ENCODE measurements around the gene VEPH1.
A peak's percentile ranks its signal among the peaks of the same experiment; 100 is the strongest.

The VEPH1 gene

GRCh38 chr3:157282261-157283191 lies 220.7 kb downstream of the VEPH1 start:
- Histone ChIP-seq H3K4me3 (ENCODE audit: low read length) (peak overlapping the region; percentile 13), H3K9ac (ENCODE audit: low read depth, low read length) (peak overlapping the region; percentile 44), H3K27me3 (ENCODE audit: control insufficient read depth, insufficient read depth, low read length) (no peaks in the 10 kb centered on the region)

GRCh38 chr3:157280786-157281185 lies 222.4 kb downstream of the VEPH1 start:
- no peaks in the 10 kb centered on the region for H3K36me3 ChIP-seq (ENCODE audit: insufficient read depth, low read length)
- peaks cover 55% of the 10 kb centered on the region for H3K4me1 ChIP-seq (ENCODE audit: control insufficient read depth, insufficient read depth, low read length)
- no peak overlapping the region for H3K9ac ChIP-seq (ENCODE audit: low read depth, low read length)

More at GRCh38 chr3:157282261-157283191, 220.7 kb downstream of the VEPH1 start:
- H3K9me3 ChIP-seq (replicated peaks; ENCODE audit: low read length): no peaks in the 10 kb centered on the region
- no peaks in the 10 kb centered on the region for H3K36me3 ChIP-seq (ENCODE audit: insufficient read depth, low read length)
- peaks cover 55% of the 10 kb centered on the region for H3K4me1 ChIP-seq (ENCODE audit: control insufficient read depth, insufficient read depth, low read length)
- peak overlapping the region; percentile 60 for H3K4me2 ChIP-seq (ENCODE audit: low read length)

GRCh38 chr3:157280354-157280753 lies 222.9 kb downstream of the VEPH1 start:
- Histone ChIP-seq H3K9me3 (replicated peaks; ENCODE audit: low read length) (no peaks in the 10 kb centered on the region), H3K4me2 (ENCODE audit: low read length) (no peak overlapping the region), H3K4me3 (ENCODE audit: low read length) (no peak overlapping the region), H3K4me1 (ENCODE audit: control insufficient read depth, insufficient read depth, low read length) (peaks cover 54% of the 10 kb centered on the region), H3K27me3 (ENCODE audit: control insufficient read depth, insufficient read depth, low read length) (no peaks in the 10 kb centered on the region), H3K36me3 (ENCODE audit: insufficient read depth, low read length) (no peaks in the 10 kb centered on the region), H3K9ac (ENCODE audit: low read depth, low read length) (no peak overlapping the region)

More at GRCh38 chr3:157280786-157281185, 222.4 kb downstream of the VEPH1 start:
- H3K27me3 ChIP-seq (ENCODE audit: control insufficient read depth, insufficient read depth, low read length): no peaks in the 10 kb centered on the region
- H3K4me2 ChIP-seq (ENCODE audit: low read length): no peak overlapping the region
- H3K4me3 ChIP-seq (ENCODE audit: low read length): no peak overlapping the region
- H3K9me3 ChIP-seq (replicated peaks; ENCODE audit: low read length): no peaks in the 10 kb centered on the region

GRCh38 chr3:157279237-157279636 lies 224.0 kb downstream of the VEPH1 start:
- no peak overlapping the region for H3K4me2 ChIP-seq (ENCODE audit: low read length)
- no peak overlapping the region for H3K4me3 ChIP-seq (ENCODE audit: low read length)
- H3K27me3 ChIP-seq (ENCODE audit: control insufficient read depth, insufficient read depth, low read length): no peaks in the 10 kb centered on the region
- peaks cover 50% of the 10 kb centered on the region for H3K4me1 ChIP-seq (ENCODE audit: control insufficient read depth, insufficient read depth, low read length)
- H3K9ac ChIP-seq (ENCODE audit: low read depth, low read length): no peak overlapping the region
- H3K9me3 ChIP-seq (replicated peaks; ENCODE audit: low read length): no peaks in the 10 kb centered on the region
- H3K36me3 ChIP-seq (ENCODE audit: insufficient read depth, low read length): no peaks in the 10 kb centered on the region

GRCh38 chr3:157276801-157277200 lies 226.4 kb downstream of the VEPH1 start:
- Histone ChIP-seq H3K4me3 (ENCODE audit: low read length) (no peak overlapping the region), H3K27me3 (ENCODE audit: control insufficient read depth, insufficient read depth, low read length) (no peaks in the 10 kb centered on the region), H3K36me3 (ENCODE audit: insufficient read depth, low read length) (no peaks in the 10 kb centered on the region), H3K9me3 (replicated peaks; ENCODE audit: low read length) (no peaks in the 10 kb centered on the region), H3K9ac (ENCODE audit: low read depth, low read length) (no peak overlapping the region), H3K4me2 (ENCODE audit: low read length) (no peak overlapping the region), H3K4me1 (ENCODE audit: control insufficient read depth, insufficient read depth, low read length) (peaks cover 29% of the 10 kb centered on the region)

- H3K27me3 ChIP-seq (ENCODE audit: control insufficient read depth, insufficient read depth, low read length): no peaks in the 10 kb centered on the region
- H3K4me2 ChIP-seq (ENCODE audit: low read length): no peak overlapping the region
- no peak overlapping the region for H3K4me3 ChIP-seq (ENCODE audit: low read length)
- no peaks in the 10 kb centered on the region for H3K9me3 ChIP-seq (replicated peaks; ENCODE audit: low read length)
- peaks cover 24% of the 10 kb centered on the region for H3K4me1 ChIP-seq (ENCODE audit: control insufficient read depth, insufficient read depth, low read length)
- no peak overlapping the region for H3K9ac ChIP-seq (ENCODE audit: low read depth, low read length)
- H3K36me3 ChIP-seq (ENCODE audit: insufficient read depth, low read length): no peaks in the 10 kb centered on the region
Measured at GRCh38 chr3:157275832-157276231, 227.4 kb downstream of the VEPH1 start.

- H3K4me3 ChIP-seq (ENCODE audit: low read length): no peak overlapping the region
- no peaks in the 10 kb centered on the region for H3K36me3 ChIP-seq (ENCODE audit: insufficient read depth, low read length)
- H3K9ac ChIP-seq (ENCODE audit: low read depth, low read length): no peak overlapping the region
- H3K27me3 ChIP-seq (ENCODE audit: control insufficient read depth, insufficient read depth, low read length): no peaks in the 10 kb centered on the region
- peaks cover 16% of the 10 kb centered on the region for H3K4me1 ChIP-seq (ENCODE audit: control insufficient read depth, insufficient read depth, low read length)
- no peaks in the 10 kb centered on the region for H3K9me3 ChIP-seq (replicated peaks; ENCODE audit: low read length)
- H3K4me2 ChIP-seq (ENCODE audit: low read length): no peak overlapping the region
Measured at GRCh38 chr3:157274644-157275137, 228.5 kb downstream of the VEPH1 start.

GRCh38 chr3:157271283-157271882 lies 231.8 kb downstream of the VEPH1 start:
- Histone ChIP-seq H3K4me2 (ENCODE audit: low read length) (no peak overlapping the region), H3K4me1 (ENCODE audit: control insufficient read depth, insufficient read depth, low read length) (peaks cover 16% of the 10 kb centered on the region), H3K4me3 (ENCODE audit: low read length) (no peak overlapping the region), H3K9ac (ENCODE audit: low read depth, low read length) (no peak overlapping the region), H3K36me3 (ENCODE audit: insufficient read depth, low read length) (no peaks in the 10 kb centered on the region), H3K9me3 (replicated peaks; ENCODE audit: low read length) (no peaks in the 10 kb centered on the region), H3K27me3 (ENCODE audit: control insufficient read depth, insufficient read depth, low read length) (no peaks in the 10 kb centered on the region)

- Histone ChIP-seq H3K4me1 (ENCODE audit: control insufficient read depth, insufficient read depth, low read length) (peaks cover 5% of the 10 kb centered on the region), H3K4me2 (ENCODE audit: low read length) (no peak overlapping the region), H3K9ac (ENCODE audit: low read depth, low read length) (no peak overlapping the region), H3K36me3 (ENCODE audit: insufficient read depth, low read length) (no peaks in the 10 kb centered on the region), H3K27me3 (ENCODE audit: control insufficient read depth, insufficient read depth, low read length) (no peaks in the 10 kb centered on the region), H3K9me3 (replicated peaks; ENCODE audit: low read length) (no peaks in the 10 kb centered on the region), H3K4me3 (ENCODE audit: low read length) (no peak overlapping the region)
Measured at GRCh38 chr3:157268026-157268425, 235.2 kb downstream of the VEPH1 start.

GRCh38 chr3:157265931-157266330 lies 237.3 kb downstream of the VEPH1 start:
- Histone ChIP-seq H3K4me1 (ENCODE audit: control insufficient read depth, insufficient read depth, low read length) (peaks cover 17% of the 10 kb centered on the region), H3K27me3 (ENCODE audit: control insufficient read depth, insufficient read depth, low read length) (no peaks in the 10 kb centered on the region), H3K9ac (ENCODE audit: low read depth, low read length) (no peak overlapping the region), H3K4me2 (ENCODE audit: low read length) (no peak overlapping the region), H3K36me3 (ENCODE audit: insufficient read depth, low read length) (no peaks in the 10 kb centered on the region), H3K4me3 (ENCODE audit: low read length) (no peak overlapping the region), H3K9me3 (replicated peaks; ENCODE audit: low read length) (no peaks in the 10 kb centered on the region)

GRCh38 chr3:157263027-157263426 lies 240.2 kb downstream of the VEPH1 start:
- peaks cover 21% of the 10 kb centered on the region for H3K4me1 ChIP-seq (ENCODE audit: control insufficient read depth, insufficient read depth, low read length)
- no peaks in the 10 kb centered on the region for H3K9me3 ChIP-seq (replicated peaks; ENCODE audit: low read length)
- no peaks in the 10 kb centered on the region for H3K36me3 ChIP-seq (ENCODE audit: insufficient read depth, low read length)
- H3K4me3 ChIP-seq (ENCODE audit: low read length): no peak overlapping the region
- H3K4me2 ChIP-seq (ENCODE audit: low read length): no peak overlapping the region
- H3K9ac ChIP-seq (ENCODE audit: low read depth, low read length): no peak overlapping the region
- H3K27me3 ChIP-seq (ENCODE audit: control insufficient read depth, insufficient read depth, low read length): no peaks in the 10 kb centered on the region
